HG02981 (cell line): Measurements from ENCODE around the gene MAD1L1.

Experiments
- ATAC-seq: cut with Tn5 transposase; IDR thresholded peaks from one replicate; pipeline ENCODE4 v1.9.1; 2021; ENCODE audit warnings: mild to moderate bottlenecking, moderate library complexity; ENCODE audit not compliant: unreplicated experiment

The MAD1L1 gene

GRCh38 chr7:2201686-2202360, 30.9 kb downstream of the MAD1L1 start:
- ATAC-seq: no peak

GRCh38 chr7:2201128-2201527, 31.6 kb downstream of the MAD1L1 start:
- ATAC-seq: no peak

- no peak for ATAC-seq
These were observed 32.2 kb downstream of the MAD1L1 start for GRCh38 chr7:2200584-2200980.

GRCh38 chr7:2199956-2200583, 32.7 kb downstream of the MAD1L1 start:
- no peak for ATAC-seq

- no peak for ATAC-seq
These were observed 33.2 kb downstream of the MAD1L1 start for GRCh38 chr7:2199528-2199927.

- ATAC-seq: no peak
These were observed 34.0 kb downstream of the MAD1L1 start for GRCh38 chr7:2198760-2199159.

GRCh38 chr7:2198206-2198605, 34.5 kb downstream of the MAD1L1 start:
- ATAC-seq: no peak

- ATAC-seq: no peak
These were observed 35.1 kb downstream of the MAD1L1 start for GRCh38 chr7:2197436-2198155.

- ATAC-seq: no peak
These were observed 36.1 kb downstream of the MAD1L1 start for GRCh38 chr7:2196381-2197378.

- ATAC-seq: no peak
These were observed 37.1 kb downstream of the MAD1L1 start for GRCh38 chr7:2195400-2196246.

GRCh38 chr7:2193575-2194305, 39.0 kb downstream of the MAD1L1 start:
- no peak for ATAC-seq

- no peak for ATAC-seq
These were observed 39.8 kb downstream of the MAD1L1 start for GRCh38 chr7:2192831-2193534.

- no peak for ATAC-seq
These were observed 41.7 kb downstream of the MAD1L1 start for GRCh38 chr7:2191016-2191415.

GRCh38 chr7:2190531-2190930, 42.2 kb downstream of the MAD1L1 start:
- no peak for ATAC-seq

GRCh38 chr7:2186166-2186565, 46.6 kb downstream of the MAD1L1 start:
- no peak for ATAC-seq

- ATAC-seq: no peak
These were observed 47.0 kb downstream of the MAD1L1 start for GRCh38 chr7:2185715-2186114.

- no peak for ATAC-seq
These were observed 50.3 kb downstream of the MAD1L1 start for GRCh38 chr7:2182461-2182860.

- ATAC-seq: no peak
These were observed 51.5 kb downstream of the MAD1L1 start for GRCh38 chr7:2181077-2181854.
